Activated effector memory CD4-positive, alpha-beta T cell treated with Interleukin-2 at 50 U/mL for 16 hours (primary cell): ENCODE data around the gene PIK3R2.

Source experiments
- DNase-seq: peaks from one replicate; pipeline ENCODE4 v3.0.0-alpha.2; 2020

Gene PIK3R2

GRCh38 chr19:18126097-18126496, 26.9 kb upstream of the PIK3R2 start:
- DNase-seq = no peak

GRCh38 chr19:18128044-18128443, 24.9 kb upstream of the PIK3R2 start:
- no peak for DNase-seq

- DNase-seq = no peak
Observed at GRCh38 chr19:18128805-18129204, 24.2 kb upstream of the PIK3R2 start.

GRCh38 chr19:18130523-18131242, 22.3 kb upstream of the PIK3R2 start:
- no peak for DNase-seq

- no peak for DNase-seq
Observed at GRCh38 chr19:18131841-18132596, 20.9 kb upstream of the PIK3R2 start.

- no peak for DNase-seq
Observed at GRCh38 chr19:18135712-18136584, 17.0 kb upstream of the PIK3R2 start.

GRCh38 chr19:18137242-18137641, 15.7 kb upstream of the PIK3R2 start:
- no peak for DNase-seq

- DNase-seq = no peak
Observed at GRCh38 chr19:18137657-18138339, 15.2 kb upstream of the PIK3R2 start.

- no peak for DNase-seq
Observed at GRCh38 chr19:18140473-18140872, 12.5 kb upstream of the PIK3R2 start.

GRCh38 chr19:18141031-18141430, 11.9 kb upstream of the PIK3R2 start:
- DNase-seq = no peak

- no peak for DNase-seq
Observed at GRCh38 chr19:18143902-18144301, 9.1 kb upstream of the PIK3R2 start.

GRCh38 chr19:18144361-18144760, 8.6 kb upstream of the PIK3R2 start:
- DNase-seq = no peak

- no peak for DNase-seq
Observed at GRCh38 chr19:18144906-18145305, 8.1 kb upstream of the PIK3R2 start.

GRCh38 chr19:18145391-18145999, 7.5 kb upstream of the PIK3R2 start:
- no peak for DNase-seq

- no peak for DNase-seq
Observed at GRCh38 chr19:18147396-18147795, 5.6 kb upstream of the PIK3R2 start.

- no peak for DNase-seq
Observed at GRCh38 chr19:18149596-18149975, 3.4 kb upstream of the PIK3R2 start.

GRCh38 chr19:18150776-18151624, 2.0 kb upstream of the PIK3R2 start:
- DNase-seq = no peak

GRCh38 chr19:18152442-18152816, 534 bp upstream of the PIK3R2 start:
- peak; percentile 92 for DNase-seq

GRCh38 chr19:18153556-18154134, 682 bp downstream of the PIK3R2 start:
- DNase-seq = no peak

- DNase-seq = no peak
Observed at GRCh38 chr19:18155095-18156087, 2.4 kb downstream of the PIK3R2 start.
